Liver (tissue), 3 donors: Measurements from ENCODE around the gene CSRP1.

Source experiments
- EGR1 ChIP-seq, 2 donors: IDR thresholded peaks; 2 replicates each; pipeline ENCODE4 v1.6.1; 2016 to 2018; ENCODE audit warnings: antibody characterized with exemption in 2 of 2, low read depth in 2 of 2
- NR2F2 ChIP-seq: IDR thresholded peaks from 2 replicates; pipeline ENCODE4 v1.6.1; 2016; ENCODE audit warnings: antibody characterized with exemption
- TF ChIP-seq, protein P1 (sequence below): fragments of 150-350 bp; IDR thresholded peaks from 2 replicates; pipeline ENCODE4 v1.5.1; 2017; ENCODE audit warnings: improper control_type of control experiment, low read depth, low read length; ENCODE audit not compliant: missing input control
- donor health status: healthy.
- donor health status: healthy.

DNA sequence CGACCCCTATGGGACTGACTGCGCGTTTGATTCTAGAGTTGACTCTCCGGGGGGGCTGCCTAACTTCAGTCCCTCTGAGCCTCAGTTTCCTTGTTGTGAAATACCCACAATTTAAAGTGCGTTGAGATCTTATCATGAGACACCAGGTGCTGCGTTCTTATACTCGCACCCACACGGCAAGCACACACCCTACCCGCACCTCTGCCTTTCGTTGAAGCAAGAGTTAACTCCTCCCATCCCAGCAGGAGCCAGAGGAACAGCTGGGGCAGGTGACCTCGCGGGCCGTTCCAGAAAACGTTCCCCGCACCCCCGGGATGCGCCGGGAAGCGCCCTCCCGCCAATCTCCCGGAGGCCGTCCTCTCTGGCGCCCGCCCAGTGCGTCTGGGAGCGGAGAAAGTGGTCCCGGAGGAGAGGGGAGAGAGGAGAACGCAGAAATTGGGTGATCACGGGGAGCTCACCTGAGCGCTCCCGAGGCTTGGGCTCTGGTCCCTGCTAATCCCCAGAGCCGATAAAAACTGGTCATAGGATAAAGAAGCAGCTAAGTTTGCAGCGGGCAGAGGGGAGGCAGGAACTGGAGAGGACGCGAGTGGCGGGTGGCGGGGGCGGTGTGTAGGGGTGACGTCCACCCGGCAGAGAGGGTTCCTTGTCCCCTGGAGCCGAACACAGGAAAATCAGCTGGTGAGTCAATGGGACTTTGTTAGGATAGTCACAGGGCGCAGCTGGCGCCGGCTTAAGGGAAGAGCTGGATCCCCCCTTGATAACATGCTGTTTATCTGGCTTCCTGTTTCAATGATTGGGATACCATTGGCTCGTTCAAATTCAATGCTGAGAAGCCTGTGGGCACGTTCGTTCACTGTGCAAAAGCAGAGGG, 32.9 kb upstream of the CSRP1 start:
- TF ChIP-seq, protein P1, sequence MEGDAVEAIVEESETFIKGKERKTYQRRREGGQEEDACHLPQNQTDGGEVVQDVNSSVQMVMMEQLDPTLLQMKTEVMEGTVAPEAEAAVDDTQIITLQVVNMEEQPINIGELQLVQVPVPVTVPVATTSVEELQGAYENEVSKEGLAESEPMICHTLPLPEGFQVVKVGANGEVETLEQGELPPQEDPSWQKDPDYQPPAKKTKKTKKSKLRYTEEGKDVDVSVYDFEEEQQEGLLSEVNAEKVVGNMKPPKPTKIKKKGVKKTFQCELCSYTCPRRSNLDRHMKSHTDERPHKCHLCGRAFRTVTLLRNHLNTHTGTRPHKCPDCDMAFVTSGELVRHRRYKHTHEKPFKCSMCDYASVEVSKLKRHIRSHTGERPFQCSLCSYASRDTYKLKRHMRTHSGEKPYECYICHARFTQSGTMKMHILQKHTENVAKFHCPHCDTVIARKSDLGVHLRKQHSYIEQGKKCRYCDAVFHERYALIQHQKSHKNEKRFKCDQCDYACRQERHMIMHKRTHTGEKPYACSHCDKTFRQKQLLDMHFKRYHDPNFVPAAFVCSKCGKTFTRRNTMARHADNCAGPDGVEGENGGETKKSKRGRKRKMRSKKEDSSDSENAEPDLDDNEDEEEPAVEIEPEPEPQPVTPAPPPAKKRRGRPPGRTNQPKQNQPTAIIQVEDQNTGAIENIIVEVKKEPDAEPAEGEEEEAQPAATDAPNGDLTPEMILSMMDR = no peak
- no peak for TF ChIP-seq EGR1 (IDR thresholded peaks at IDR 0.05; ENCODE audit: low read depth in 2 of 2)
- no peak for TF ChIP-seq NR2F2
